Astrocyte (in vitro differentiated cells and primary cell): ENCODE results near the gene ABCF3. TPM values are rescaled to one million over a fixed set of nuclear protein-coding genes. Genes with fewer than 3 reads are reported as not detected.

Experiments
- DNase-seq: peaks from one replicate; pipeline ENCODE4 v3.0.0-alpha.2; 2010; ENCODE audit warnings: low read depth
- FAIRE-seq: peaks from 2 replicates; lab custom pipeline; 2011; peaks lifted over from hg19 to GRCh38; lab: Jason Lieb, UNC
- H2AFZ ChIP-seq: 2 replicates; pipeline ENCODE4 v1.6.0; 2012; ENCODE audit warnings: low read depth, low read length, inconsistent platforms
- H3K27ac ChIP-seq: 2 replicates; pipeline ENCODE4 v1.5.1; 2011; ENCODE audit warnings: low read depth, low read length, inconsistent platforms
- H3K27me3 ChIP-seq: 2 replicates; pipeline ENCODE4 v1.6.0; 2011; ENCODE audit warnings: low read length, inconsistent platforms; ENCODE audit not compliant: insufficient read depth
- H3K36me3 ChIP-seq: 2 replicates; pipeline ENCODE4 v1.5.1; 2011; ENCODE audit warnings: low read length, inconsistent platforms; ENCODE audit not compliant: insufficient read depth
- H3K4me1 ChIP-seq: 2 replicates; pipeline ENCODE4 v1.5.1; 2011; ENCODE audit warnings: low read length, inconsistent platforms; ENCODE audit not compliant: insufficient read depth
- H3K4me2 ChIP-seq: 2 replicates; pipeline ENCODE4 v1.6.0; 2012; ENCODE audit warnings: low read length, inconsistent platforms
- H3K4me3 ChIP-seq: 2 replicates; pipeline ENCODE4 v1.5.1; 2011; ENCODE audit warnings: low read depth, mild to moderate bottlenecking, low read length, inconsistent platforms; ENCODE audit not compliant: insufficient read depth
- H3K79me2 ChIP-seq: 2 replicates; pipeline ENCODE4 v1.6.0; 2012; ENCODE audit warnings: mild to moderate bottlenecking, low read length, inconsistent platforms; ENCODE audit not compliant: insufficient read depth
- H3K9ac ChIP-seq: 2 replicates; pipeline ENCODE4 v1.6.0; 2012; ENCODE audit warnings: mild to moderate bottlenecking, low read length, inconsistent platforms
- H3K9me3 ChIP-seq: 2 replicates; pipeline ENCODE4 v1.5.1; 2012; ENCODE audit warnings: low read depth, mild to moderate bottlenecking, low read length, inconsistent platforms; ENCODE audit not compliant: insufficient read depth
- H4K20me1 ChIP-seq: 2 replicates; pipeline ENCODE4 v1.6.0; 2012; ENCODE audit warnings: low read length, inconsistent platforms; ENCODE audit not compliant: insufficient read depth
- H3K27ac Mint-ChIP-seq: one replicate; pipeline ENCODE4 v1.8.0; 2021; ENCODE audit warnings: mild to moderate bottlenecking, mixed read lengths; ENCODE audit not compliant: unreplicated experiment
- H3K27me3 Mint-ChIP-seq: one replicate; pipeline ENCODE4 v1.8.0; 2021; ENCODE audit warnings: low read depth, mixed read lengths; ENCODE audit not compliant: unreplicated experiment
- H3K36me3 Mint-ChIP-seq: one replicate; pipeline ENCODE4 v1.8.0; 2021; ENCODE audit warnings: low read depth, mixed read lengths; ENCODE audit not compliant: unreplicated experiment
- H3K4me1 Mint-ChIP-seq: one replicate; pipeline ENCODE4 v1.8.0; 2021; ENCODE audit warnings: low read depth, mixed read lengths; ENCODE audit not compliant: unreplicated experiment
- H3K4me3 Mint-ChIP-seq: one replicate; pipeline ENCODE4 v1.8.0; 2021; ENCODE audit warnings: mild to moderate bottlenecking, moderate library complexity, mixed read lengths; ENCODE audit not compliant: unreplicated experiment
- H3K9me3 Mint-ChIP-seq: one replicate; pipeline ENCODE4 v1.8.0; 2021; ENCODE audit warnings: mild to moderate bottlenecking, mixed read lengths; ENCODE audit not compliant: unreplicated experiment
- CTCF ChIP-seq: IDR thresholded peaks from 2 replicates; pipeline ENCODE4 v1.5.1; 2011; ENCODE audit warnings: low read depth, mild to moderate bottlenecking, inconsistent platforms, low read length, moderate library complexity; ENCODE audit not compliant: insufficient read depth
- EZH2 ChIP-seq: IDR thresholded peaks from 2 replicates; pipeline ENCODE4 v1.6.1; 2012; ENCODE audit warnings: mild to moderate bottlenecking, low read length, inconsistent platforms; ENCODE audit not compliant: insufficient read depth
- total RNA-seq: library from RNA; stranded (reverse); gene quantifications from 2 replicates; pipeline ENCODE4 v1.2.1, GENCODE V29; 2021

The ABCF3 gene
- total RNA-seq, 1 donor from 2014 or later = 70.9 TPM

- Mint-ChIP-seq H3K27me3 (no peaks in the 10 kb centered on the region), H3K27ac (peak overlapping the region; percentile 47), H3K4me1 (peaks cover 6% of the 10 kb centered on the region)
Measured at GRCh38 chr3:184145751-184146270, 40.2 kb upstream of the ABCF3 start.

GRCh38 chr3:184148076-184148475, 37.9 kb upstream of the ABCF3 start:
- no peaks in the 10 kb centered on the region for H3K4me1 ChIP-seq
- FAIRE-seq = no peak
- H3K27me3 Mint-ChIP-seq = no peaks in the 10 kb centered on the region
- no peak overlapping the region for H3K27ac Mint-ChIP-seq
- TF ChIP-seq EZH2 = no peak
- no peak for TF ChIP-seq CTCF
- no peaks in the 10 kb centered on the region for H3K27me3 ChIP-seq
- DNase-seq = no peak
- H3K4me3 ChIP-seq = no peak overlapping the region
- H3K9ac ChIP-seq = no peak overlapping the region
- peaks cover 7% of the 10 kb centered on the region for H3K36me3 Mint-ChIP-seq
- no peak overlapping the region for H3K4me3 Mint-ChIP-seq
- H3K4me2 ChIP-seq = no peak overlapping the region
- H3K9me3 Mint-ChIP-seq = no peaks in the 10 kb centered on the region
- H3K9me3 ChIP-seq = no peaks in the 10 kb centered on the region
- no peaks in the 10 kb centered on the region for H3K79me2 ChIP-seq
- peaks cover 6% of the 10 kb centered on the region for H3K4me1 Mint-ChIP-seq
- peaks cover 21% of the 10 kb centered on the region for H3K36me3 ChIP-seq
- no peaks in the 10 kb centered on the region for H4K20me1 ChIP-seq
- no peak overlapping the region for H3K27ac ChIP-seq
- H2AFZ ChIP-seq = no peak overlapping the region

More at GRCh38 chr3:184145751-184146270, 40.2 kb upstream of the ABCF3 start:
- no peak overlapping the region for H2AFZ ChIP-seq
- no peak for TF ChIP-seq CTCF
- TF ChIP-seq EZH2 = no peak
- H3K27me3 ChIP-seq = no peaks in the 10 kb centered on the region
- H3K9me3 ChIP-seq = no peaks in the 10 kb centered on the region
- no peak overlapping the region for H3K27ac ChIP-seq
- FAIRE-seq (no peak), DNase-seq (no peak)
- H3K4me3 Mint-ChIP-seq = no peak overlapping the region
- peaks cover 21% of the 10 kb centered on the region for H3K36me3 Mint-ChIP-seq
- no peak overlapping the region for H3K4me3 ChIP-seq
- H3K79me2 ChIP-seq = peaks cover 4% of the 10 kb centered on the region
- peaks cover 33% of the 10 kb centered on the region for H3K36me3 ChIP-seq
- H3K9ac ChIP-seq = no peak overlapping the region
- H3K4me1 ChIP-seq = no peaks in the 10 kb centered on the region
- H3K9me3 Mint-ChIP-seq = no peaks in the 10 kb centered on the region
- H3K4me2 ChIP-seq = no peak overlapping the region
- H4K20me1 ChIP-seq = peaks cover 11% of the 10 kb centered on the region

- Histone ChIP-seq H3K27me3 (no peaks in the 10 kb centered on the region), H3K4me2 (no peak overlapping the region), H3K4me1 (peaks cover under 1% of the 10 kb centered on the region), H3K27ac (no peak overlapping the region), H2AFZ (no peak overlapping the region), H3K4me3 (no peak overlapping the region), H3K79me2 (no peaks in the 10 kb centered on the region), H3K9ac (no peak overlapping the region), H3K9me3 (no peaks in the 10 kb centered on the region), H4K20me1 (no peaks in the 10 kb centered on the region), H3K36me3 (peaks cover 11% of the 10 kb centered on the region)
- no peak overlapping the region for H3K4me3 Mint-ChIP-seq
- no peak overlapping the region for H3K27ac Mint-ChIP-seq
- no peak for FAIRE-seq
- TF ChIP-seq CTCF = no peak
- no peak for TF ChIP-seq EZH2
- H3K4me1 Mint-ChIP-seq = peaks cover 6% of the 10 kb centered on the region
- H3K36me3 Mint-ChIP-seq = peaks cover 5% of the 10 kb centered on the region
- no peaks in the 10 kb centered on the region for H3K27me3 Mint-ChIP-seq
- no peak for DNase-seq
- no peaks in the 10 kb centered on the region for H3K9me3 Mint-ChIP-seq
Measured at GRCh38 chr3:184149123-184149522, 36.9 kb upstream of the ABCF3 start.
